ENCODE measurements around the gene MAN1B1. TPM values are rescaled to one million over a fixed set of nuclear protein-coding genes. Genes with fewer than 3 reads are reported as not detected.

Gene MAN1B1
- total RNA-seq, 1 donor from 2014 or later, result 59.8 TPM

GRCh38 chr9:137111788-137112563 lies 25.2 kb downstream of the MAN1B1 start:
- Mint-ChIP-seq H3K27me3 (ENCODE audit: unreplicated experiment) (peaks cover 2% of the 10 kb centered on the region), H3K4me3 (ENCODE audit: unreplicated experiment) (no peak overlapping the region), H3K4me1 (ENCODE audit: low read depth, unreplicated experiment) (peaks cover 2% of the 10 kb centered on the region), H3K36me3 (ENCODE audit: unreplicated experiment) (no peaks in the 10 kb centered on the region), H3K9me3 (ENCODE audit: unreplicated experiment) (no peaks in the 10 kb centered on the region), H3K27ac (ENCODE audit: unreplicated experiment) (no peak overlapping the region)
- TF ChIP-seq, protein P1, sequence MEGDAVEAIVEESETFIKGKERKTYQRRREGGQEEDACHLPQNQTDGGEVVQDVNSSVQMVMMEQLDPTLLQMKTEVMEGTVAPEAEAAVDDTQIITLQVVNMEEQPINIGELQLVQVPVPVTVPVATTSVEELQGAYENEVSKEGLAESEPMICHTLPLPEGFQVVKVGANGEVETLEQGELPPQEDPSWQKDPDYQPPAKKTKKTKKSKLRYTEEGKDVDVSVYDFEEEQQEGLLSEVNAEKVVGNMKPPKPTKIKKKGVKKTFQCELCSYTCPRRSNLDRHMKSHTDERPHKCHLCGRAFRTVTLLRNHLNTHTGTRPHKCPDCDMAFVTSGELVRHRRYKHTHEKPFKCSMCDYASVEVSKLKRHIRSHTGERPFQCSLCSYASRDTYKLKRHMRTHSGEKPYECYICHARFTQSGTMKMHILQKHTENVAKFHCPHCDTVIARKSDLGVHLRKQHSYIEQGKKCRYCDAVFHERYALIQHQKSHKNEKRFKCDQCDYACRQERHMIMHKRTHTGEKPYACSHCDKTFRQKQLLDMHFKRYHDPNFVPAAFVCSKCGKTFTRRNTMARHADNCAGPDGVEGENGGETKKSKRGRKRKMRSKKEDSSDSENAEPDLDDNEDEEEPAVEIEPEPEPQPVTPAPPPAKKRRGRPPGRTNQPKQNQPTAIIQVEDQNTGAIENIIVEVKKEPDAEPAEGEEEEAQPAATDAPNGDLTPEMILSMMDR (IDR thresholded peaks at IDR 0.05; ENCODE audit: partially characterized antibody, unreplicated experiment), result no peak
- no peak for DNase-seq

GRCh38 chr9:137112564-137113384 lies 26.0 kb downstream of the MAN1B1 start:
- H3K27me3 Mint-ChIP-seq (ENCODE audit: unreplicated experiment), result peaks cover 2% of the 10 kb centered on the region
- H3K36me3 Mint-ChIP-seq (ENCODE audit: unreplicated experiment), result no peaks in the 10 kb centered on the region
- TF ChIP-seq, protein P1 (IDR thresholded peaks at IDR 0.05; ENCODE audit: partially characterized antibody, unreplicated experiment), result no peak
- H3K9me3 Mint-ChIP-seq (ENCODE audit: unreplicated experiment), result peaks cover 2% of the 10 kb centered on the region
- no peak for DNase-seq
- peaks cover 2% of the 10 kb centered on the region for H3K4me1 Mint-ChIP-seq (ENCODE audit: low read depth, unreplicated experiment)
- H3K4me3 Mint-ChIP-seq (ENCODE audit: unreplicated experiment), result no peak overlapping the region
- no peak overlapping the region for H3K27ac Mint-ChIP-seq (ENCODE audit: unreplicated experiment)

GRCh38 chr9:137113385-137114159 lies 26.8 kb downstream of the MAN1B1 start:
- H3K27me3 Mint-ChIP-seq (ENCODE audit: unreplicated experiment), result peaks cover 2% of the 10 kb centered on the region
- no peak overlapping the region for H3K4me3 Mint-ChIP-seq (ENCODE audit: unreplicated experiment)
- peaks cover 2% of the 10 kb centered on the region for H3K4me1 Mint-ChIP-seq (ENCODE audit: low read depth, unreplicated experiment)
- DNase-seq, result no peak
- peaks cover 4% of the 10 kb centered on the region for H3K9me3 Mint-ChIP-seq (ENCODE audit: unreplicated experiment)
- no peaks in the 10 kb centered on the region for H3K36me3 Mint-ChIP-seq (ENCODE audit: unreplicated experiment)
- TF ChIP-seq, protein P1 (IDR thresholded peaks at IDR 0.05; ENCODE audit: partially characterized antibody, unreplicated experiment), result no peak
- no peak overlapping the region for H3K27ac Mint-ChIP-seq (ENCODE audit: unreplicated experiment)

- Mint-ChIP-seq H3K27ac (ENCODE audit: unreplicated experiment) (no peak overlapping the region), H3K9me3 (ENCODE audit: unreplicated experiment) (peaks cover 4% of the 10 kb centered on the region), H3K4me1 (ENCODE audit: low read depth, unreplicated experiment) (peaks cover 5% of the 10 kb centered on the region), H3K27me3 (ENCODE audit: unreplicated experiment) (peaks cover 4% of the 10 kb centered on the region), H3K36me3 (ENCODE audit: unreplicated experiment) (no peaks in the 10 kb centered on the region), H3K4me3 (ENCODE audit: unreplicated experiment) (no peak overlapping the region)
- TF ChIP-seq, protein P1 (IDR thresholded peaks at IDR 0.05; ENCODE audit: partially characterized antibody, unreplicated experiment), result no peak
- DNase-seq, result no peak
These were observed 27.4 kb downstream of the MAN1B1 start for GRCh38 chr9:137114220-137114612.
